ENCODE measurements around the gene MAGEF1.

DNA sequence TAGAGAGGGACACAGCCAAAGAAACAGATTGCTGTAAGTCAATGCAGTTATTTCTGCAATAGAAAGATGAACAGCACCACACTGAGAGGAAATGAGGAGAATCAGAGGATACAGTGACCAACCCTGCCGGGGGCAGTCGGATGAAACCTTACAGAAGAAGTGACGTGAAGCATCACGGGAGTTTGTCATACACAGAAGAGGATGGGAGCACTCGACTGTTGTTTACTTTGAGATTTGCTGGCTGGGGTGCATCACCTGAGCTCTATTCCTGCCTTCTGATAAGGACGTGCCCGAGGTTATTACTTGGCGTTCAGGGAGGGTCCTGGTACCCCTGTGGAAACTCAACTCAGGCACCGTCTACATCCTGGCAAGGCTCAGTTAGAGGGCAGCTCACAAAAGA lies 45.4 kb downstream of the MAGEF1 start:
- TF ChIP-seq, protein P1, sequence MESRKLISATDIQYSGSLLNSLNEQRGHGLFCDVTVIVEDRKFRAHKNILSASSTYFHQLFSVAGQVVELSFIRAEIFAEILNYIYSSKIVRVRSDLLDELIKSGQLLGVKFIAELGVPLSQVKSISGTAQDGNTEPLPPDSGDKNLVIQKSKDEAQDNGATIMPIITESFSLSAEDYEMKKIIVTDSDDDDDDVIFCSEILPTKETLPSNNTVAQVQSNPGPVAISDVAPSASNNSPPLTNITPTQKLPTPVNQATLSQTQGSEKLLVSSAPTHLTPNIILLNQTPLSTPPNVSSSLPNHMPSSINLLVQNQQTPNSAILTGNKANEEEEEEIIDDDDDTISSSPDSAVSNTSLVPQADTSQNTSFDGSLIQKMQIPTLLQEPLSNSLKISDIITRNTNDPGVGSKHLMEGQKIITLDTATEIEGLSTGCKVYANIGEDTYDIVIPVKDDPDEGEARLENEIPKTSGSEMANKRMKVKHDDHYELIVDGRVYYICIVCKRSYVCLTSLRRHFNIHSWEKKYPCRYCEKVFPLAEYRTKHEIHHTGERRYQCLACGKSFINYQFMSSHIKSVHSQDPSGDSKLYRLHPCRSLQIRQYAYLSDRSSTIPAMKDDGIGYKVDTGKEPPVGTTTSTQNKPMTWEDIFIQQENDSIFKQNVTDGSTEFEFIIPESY (CRISPR knock-in tag; IDR thresholded peaks at IDR 0.05): no peak
- TF ChIP-seq, protein P2, sequence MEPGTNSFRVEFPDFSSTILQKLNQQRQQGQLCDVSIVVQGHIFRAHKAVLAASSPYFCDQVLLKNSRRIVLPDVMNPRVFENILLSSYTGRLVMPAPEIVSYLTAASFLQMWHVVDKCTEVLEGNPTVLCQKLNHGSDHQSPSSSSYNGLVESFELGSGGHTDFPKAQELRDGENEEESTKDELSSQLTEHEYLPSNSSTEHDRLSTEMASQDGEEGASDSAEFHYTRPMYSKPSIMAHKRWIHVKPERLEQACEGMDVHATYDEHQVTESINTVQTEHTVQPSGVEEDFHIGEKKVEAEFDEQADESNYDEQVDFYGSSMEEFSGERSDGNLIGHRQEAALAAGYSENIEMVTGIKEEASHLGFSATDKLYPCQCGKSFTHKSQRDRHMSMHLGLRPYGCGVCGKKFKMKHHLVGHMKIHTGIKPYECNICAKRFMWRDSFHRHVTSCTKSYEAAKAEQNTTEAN (CRISPR knock-in tag; IDR thresholded peaks at IDR 0.05): no peak
- TF ChIP-seq, protein P3, sequence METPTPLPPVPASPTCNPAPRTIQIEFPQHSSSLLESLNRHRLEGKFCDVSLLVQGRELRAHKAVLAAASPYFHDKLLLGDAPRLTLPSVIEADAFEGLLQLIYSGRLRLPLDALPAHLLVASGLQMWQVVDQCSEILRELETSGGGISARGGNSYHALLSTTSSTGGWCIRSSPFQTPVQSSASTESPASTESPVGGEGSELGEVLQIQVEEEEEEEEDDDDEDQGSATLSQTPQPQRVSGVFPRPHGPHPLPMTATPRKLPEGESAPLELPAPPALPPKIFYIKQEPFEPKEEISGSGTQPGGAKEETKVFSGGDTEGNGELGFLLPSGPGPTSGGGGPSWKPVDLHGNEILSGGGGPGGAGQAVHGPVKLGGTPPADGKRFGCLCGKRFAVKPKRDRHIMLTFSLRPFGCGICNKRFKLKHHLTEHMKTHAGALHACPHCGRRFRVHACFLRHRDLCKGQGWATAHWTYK (CRISPR knock-in tag; IDR thresholded peaks at IDR 0.05): no peak
- TF ChIP-seq SNRNP70 (optimal IDR thresholded peaks at IDR 0.05; ENCODE audit: low read depth, low read length) (no peak), NR3C1 (CRISPR knock-in tag; IDR thresholded peaks at IDR 0.05) (no peak), CBX1 (IDR thresholded peaks at IDR 0.05; ENCODE audit: low read depth) (no peak), ESRRB (CRISPR knock-in tag; IDR thresholded peaks at IDR 0.05; ENCODE audit: borderline replicate concordance) (no peak), FOXA3 (CRISPR knock-in tag; conservative IDR thresholded peaks at IDR 0.05 in 1 of 2, IDR thresholded peaks at IDR 0.05 in 1 of 2) (no peak; a peak in 1 of 4 replicates)
